ENCODE data around the gene HSPG2.

Gene HSPG2

DNA sequence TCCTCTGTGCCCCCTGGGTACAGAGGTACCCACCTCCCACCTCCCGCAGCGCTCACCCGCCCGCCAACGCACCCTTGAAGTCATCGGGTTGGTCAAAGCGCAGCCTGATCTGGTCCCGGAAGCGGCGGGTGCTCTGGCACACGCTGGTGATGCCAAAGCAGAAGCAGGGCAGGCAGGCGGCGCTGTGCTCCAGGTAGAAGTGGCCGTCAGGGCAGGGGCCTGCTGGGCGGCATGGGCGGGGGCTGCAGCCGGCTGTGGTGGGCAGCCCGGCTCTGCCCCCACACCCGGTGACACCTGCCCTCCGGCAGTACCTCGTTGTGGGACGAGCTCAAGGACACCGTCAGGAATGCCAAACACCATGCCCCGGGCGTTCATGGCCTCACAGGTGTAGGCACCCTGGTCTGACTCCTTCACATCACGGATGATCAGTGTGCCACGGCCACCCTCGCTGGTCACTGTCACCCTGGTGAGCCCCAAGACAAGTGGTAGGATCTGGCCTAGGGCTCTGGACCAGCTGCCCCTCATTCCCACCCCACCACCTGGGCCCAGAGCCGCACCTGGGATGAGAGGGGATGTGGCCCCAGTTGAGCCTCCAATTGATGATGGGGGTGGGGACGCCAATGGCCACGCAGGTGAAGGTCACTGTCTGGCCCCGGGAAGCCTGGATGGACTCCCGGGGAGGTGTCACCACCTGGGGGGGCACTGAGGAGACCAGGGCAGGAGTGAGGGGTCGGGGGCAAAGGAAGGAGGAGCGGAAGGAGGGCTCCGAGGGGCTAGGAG lies 52.5 kb downstream of the HSPG2 start:
- DNase-seq (ENCODE audit: low read depth in 2 of 3, low spot score in 2 of 3) = no peak

GRCh38 chr1:21882721-21883415 lies 54.2 kb downstream of the HSPG2 start:
- no peak for DNase-seq (ENCODE audit: low read depth in 2 of 3, low spot score in 2 of 3)

- no peak for DNase-seq (ENCODE audit: low read depth in 2 of 3, low spot score in 2 of 3)
Observed at GRCh38 chr1:21881250-21881649, 55.9 kb downstream of the HSPG2 start.

DNA sequence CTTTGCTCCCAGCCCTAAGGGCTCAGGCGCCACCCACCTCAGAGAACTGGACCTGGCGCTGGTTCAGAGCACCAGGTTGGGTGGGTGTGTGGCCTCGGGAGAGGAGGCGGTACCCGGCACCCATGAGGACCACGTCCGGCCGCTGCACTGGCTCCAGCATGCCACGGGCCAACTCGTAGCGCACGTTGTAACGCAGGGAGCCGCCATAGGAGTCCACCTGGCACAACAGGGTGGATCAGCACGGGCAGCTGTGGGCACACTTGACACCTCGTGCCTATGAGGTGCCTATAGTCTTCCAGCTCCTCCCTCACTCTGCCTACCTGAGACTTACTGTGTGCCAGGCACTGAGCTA lies 56.5 kb downstream of the HSPG2 start:
- no peak for DNase-seq (ENCODE audit: low read depth in 2 of 3, low spot score in 2 of 3)

GRCh38 chr1:21879928-21880618 lies 57.0 kb downstream of the HSPG2 start:
- DNase-seq (ENCODE audit: low read depth in 2 of 3, low spot score in 2 of 3) = no peak

GRCh38 chr1:21878840-21879478 lies 58.2 kb downstream of the HSPG2 start:
- no peak for DNase-seq (ENCODE audit: low read depth in 2 of 3, low spot score in 2 of 3)

- no peak for DNase-seq (ENCODE audit: low read depth in 2 of 3, low spot score in 2 of 3)
Observed at GRCh38 chr1:21878009-21878773, 58.9 kb downstream of the HSPG2 start.

DNA sequence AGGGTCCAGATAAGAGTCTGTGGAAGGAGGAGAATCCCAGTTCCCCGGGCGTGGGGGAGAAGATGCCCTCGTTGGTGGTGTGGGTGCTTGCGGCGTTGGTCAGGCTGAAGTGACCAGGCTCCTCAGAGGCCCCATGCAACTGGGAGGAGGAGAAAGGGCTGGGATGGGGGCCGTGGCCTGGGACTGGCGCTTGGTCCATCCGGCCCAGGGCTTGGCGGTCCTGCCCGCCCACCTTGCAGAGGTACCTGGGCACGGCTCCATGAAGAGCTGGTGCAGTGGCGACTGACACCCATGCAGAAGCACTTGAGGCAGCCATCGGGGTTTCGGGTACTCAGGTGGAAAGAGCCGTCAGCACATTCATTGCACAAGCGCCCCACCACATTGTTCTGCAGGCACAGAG lies 60.8 kb downstream of the HSPG2 start:
- no peak for DNase-seq (ENCODE audit: low read depth in 2 of 3, low spot score in 2 of 3)

DNA sequence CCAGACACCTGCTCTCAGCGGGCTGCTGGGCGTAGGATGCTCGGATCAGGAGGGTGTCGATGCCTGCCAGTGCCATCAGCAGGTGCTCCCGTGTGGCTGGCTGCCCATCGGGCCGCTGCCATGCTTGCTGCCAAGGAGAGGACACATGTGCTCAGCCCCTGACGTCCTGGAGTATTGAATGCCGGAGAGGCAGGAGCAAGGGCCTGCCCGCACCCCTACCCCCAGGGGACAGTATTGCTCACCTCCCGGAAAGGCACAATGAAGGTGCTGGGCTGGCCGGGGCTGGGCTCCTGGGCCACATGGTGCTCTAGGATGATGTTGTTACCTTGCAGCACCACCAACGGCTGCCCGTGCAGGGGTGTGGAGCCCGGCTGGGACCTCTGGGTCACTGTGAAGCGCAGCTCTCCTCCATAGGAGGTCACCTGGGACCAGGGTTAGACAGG lies 61.5 kb downstream of the HSPG2 start:
- DNase-seq (ENCODE audit: low read depth in 2 of 3, low spot score in 2 of 3) = no peak

GRCh38 chr1:21874778-21875547 lies 62.1 kb downstream of the HSPG2 start:
- DNase-seq (ENCODE audit: low read depth in 2 of 3, low spot score in 2 of 3) = no peak

DNA sequence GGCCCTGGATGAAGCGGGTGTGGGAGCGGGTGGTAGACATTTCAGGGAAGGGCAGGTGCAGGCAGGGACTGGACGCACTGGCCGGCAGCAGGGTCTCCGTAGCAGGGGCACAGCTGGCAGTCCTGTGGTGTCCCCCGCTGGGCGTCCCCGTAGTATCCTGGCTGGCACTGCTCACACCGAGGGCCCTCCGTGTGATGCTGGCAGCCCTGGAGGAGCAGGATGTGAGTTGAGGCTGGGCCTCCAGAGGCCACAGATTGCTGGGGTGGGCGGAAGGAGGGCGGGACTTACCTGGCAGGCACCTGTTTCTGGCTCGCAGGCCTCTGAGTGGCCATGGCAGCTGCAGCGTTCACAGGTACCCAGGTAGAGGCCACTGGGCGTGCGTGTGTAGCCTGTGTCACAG lies 62.8 kb downstream of the HSPG2 start:
- DNase-seq (ENCODE audit: low read depth in 2 of 3, low spot score in 2 of 3) = no peak

GRCh38 chr1:21873761-21874160 lies 63.3 kb downstream of the HSPG2 start:
- DNase-seq (ENCODE audit: low read depth in 2 of 3, low spot score in 2 of 3) = no peak

DNA sequence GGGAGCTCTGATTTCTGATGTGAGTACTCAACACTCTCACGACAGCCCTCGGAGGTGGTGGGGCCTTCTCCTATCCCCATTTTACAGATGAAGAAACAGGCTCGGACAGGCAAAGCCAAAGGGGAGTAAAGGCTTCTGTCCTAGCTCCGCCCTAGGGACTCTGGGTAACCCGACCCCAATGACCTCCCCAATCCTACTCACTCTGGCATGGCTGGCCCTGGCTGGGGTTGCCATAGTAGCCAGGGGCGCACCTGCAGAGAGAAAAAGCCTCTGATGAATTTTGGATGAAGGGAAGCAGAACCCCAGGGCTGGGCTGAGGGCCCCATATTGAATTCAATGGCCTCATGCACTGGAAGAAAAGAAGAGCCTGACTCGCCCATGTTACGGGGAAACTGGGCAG lies 63.9 kb downstream of the HSPG2 start:
- no peak for DNase-seq (ENCODE audit: low read depth in 2 of 3, low spot score in 2 of 3)

GRCh38 chr1:21872445-21873079 lies 64.5 kb downstream of the HSPG2 start:
- DNase-seq (ENCODE audit: low read depth in 2 of 3, low spot score in 2 of 3) = no peak

DNA sequence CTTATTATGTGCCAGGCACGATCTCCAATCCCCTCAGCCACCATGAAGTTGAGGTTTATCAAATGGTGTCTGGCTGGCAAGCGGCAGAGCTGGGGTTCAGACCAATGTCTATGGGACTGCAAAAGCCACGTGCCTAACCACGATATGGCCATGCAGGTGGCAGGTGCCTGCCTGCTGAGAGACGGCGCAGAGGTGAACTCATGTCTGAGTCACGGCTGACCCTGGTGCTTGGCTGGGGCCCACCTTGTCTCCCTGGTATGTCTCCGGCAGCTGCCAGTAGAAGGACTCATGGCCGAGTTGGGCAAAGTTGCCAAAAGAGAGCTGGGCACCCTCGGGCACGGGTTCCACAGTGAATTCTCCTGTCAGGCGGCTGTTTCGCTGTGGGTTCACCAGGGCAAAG lies 65.2 kb downstream of the HSPG2 start:
- no peak for DNase-seq (ENCODE audit: low read depth in 2 of 3, low spot score in 2 of 3)

GRCh38 chr1:21870611-21871010 lies 66.5 kb downstream of the HSPG2 start:
- no peak for DNase-seq (ENCODE audit: low read depth in 2 of 3, low spot score in 2 of 3)

- DNase-seq (ENCODE audit: low read depth in 2 of 3, low spot score in 2 of 3) = no peak
Observed at GRCh38 chr1:21869620-21870121, 67.4 kb downstream of the HSPG2 start.

- DNase-seq (ENCODE audit: low read depth in 2 of 3, low spot score in 2 of 3) = no peak
Observed at GRCh38 chr1:21868941-21869454, 68.1 kb downstream of the HSPG2 start.

GRCh38 chr1:21868482-21868881 lies 68.6 kb downstream of the HSPG2 start:
- no peak for DNase-seq (ENCODE audit: low read depth in 2 of 3, low spot score in 2 of 3)

Data from activated CD8-positive, alpha-beta memory T cell treated with anti-CD3 and anti-CD28 coated beads for 48 hours (primary cell).